Osteoblast (primary cell): ENCODE measurements around the gene PANK1. TPM values are rescaled to one million over a fixed set of nuclear protein-coding genes. Genes with fewer than 3 reads are reported as not detected.
A peak's percentile ranks its signal among the peaks of the same experiment; 100 is the strongest.

Experiments used
- DNase-seq: peaks from one replicate; pipeline ENCODE4 v3.0.0; 2011; ENCODE audit warnings: low spot score, mixed read lengths; ENCODE audit not compliant: insufficient read length; ENCODE audit errors: missing footprints
- H2AFZ ChIP-seq: 2 replicates; pipeline ENCODE4 v1.6.0; 2011; ENCODE audit warnings: mild to moderate bottlenecking, low read length
- H3K27ac ChIP-seq: 2 replicates; pipeline ENCODE4 v1.5.1; 2011; ENCODE audit warnings: mild to moderate bottlenecking, low read depth, low read length, moderate library complexity
- H3K27me3 ChIP-seq: 2 replicates; pipeline ENCODE4 v1.6.0; 2012; ENCODE audit warnings: mild to moderate bottlenecking, control low read depth, inconsistent platforms, low read length, moderate library complexity; ENCODE audit not compliant: insufficient read depth
- H3K36me3 ChIP-seq: 2 replicates; pipeline ENCODE4 v1.5.1; 2011; ENCODE audit warnings: mild to moderate bottlenecking, low read length, control low read depth, moderate library complexity; ENCODE audit not compliant: insufficient read depth
- H3K4me1 ChIP-seq: 2 replicates; pipeline ENCODE4 v1.5.1; 2011; ENCODE audit warnings: mild to moderate bottlenecking, low read length, control low read depth, moderate library complexity; ENCODE audit not compliant: insufficient read depth
- H3K4me2 ChIP-seq: 2 replicates; pipeline ENCODE4 v1.6.0; 2011; ENCODE audit warnings: mild to moderate bottlenecking, low read length; ENCODE audit not compliant: insufficient read depth
- H3K4me3 ChIP-seq: fragments of 200-600 bp; sonication (generic); 3 replicates; pipeline ENCODE4 v1.5.1; 2012; ENCODE audit warnings: mild to moderate bottlenecking, low read length, inconsistent platforms; ENCODE audit not compliant: insufficient read depth
- H3K79me2 ChIP-seq: 2 replicates; pipeline ENCODE4 v1.6.0; 2012; ENCODE audit warnings: mild to moderate bottlenecking, low read length, control low read depth, inconsistent platforms; ENCODE audit not compliant: insufficient read depth
- H3K9me3 ChIP-seq: 2 replicates; pipeline ENCODE4 v1.5.1; 2011; ENCODE audit warnings: low read depth, low read length, control low read depth
- H4K20me1 ChIP-seq: 2 replicates; pipeline ENCODE4 v1.6.0; 2012; ENCODE audit warnings: mild to moderate bottlenecking, low read length, control low read depth; ENCODE audit not compliant: insufficient read depth
- small RNA-seq: library from RNA; depleted of rRNA; stranded (forward); fragments of <200 nt; gene quantifications from one replicate; pipeline ENCODE3, GENCODE V24; 2012
- total RNA-seq: library from RNA; depleted of rRNA; stranded (reverse); fragments of >200 nt; gene quantifications from 2 replicates; pipeline ENCODE4 v1.2.3, GENCODE V29; 2012
- TF ChIP-seq, protein P1 (sequence below): IDR thresholded peaks from 2 replicates; pipeline ENCODE4 v1.5.1; 2011; ENCODE audit warnings: mild to moderate bottlenecking, low read depth, low read length, moderate library complexity; ENCODE audit errors: extremely low read depth

Gene PANK1
- total RNA-seq, 1 donor, result 5.8 TPM

DNA sequence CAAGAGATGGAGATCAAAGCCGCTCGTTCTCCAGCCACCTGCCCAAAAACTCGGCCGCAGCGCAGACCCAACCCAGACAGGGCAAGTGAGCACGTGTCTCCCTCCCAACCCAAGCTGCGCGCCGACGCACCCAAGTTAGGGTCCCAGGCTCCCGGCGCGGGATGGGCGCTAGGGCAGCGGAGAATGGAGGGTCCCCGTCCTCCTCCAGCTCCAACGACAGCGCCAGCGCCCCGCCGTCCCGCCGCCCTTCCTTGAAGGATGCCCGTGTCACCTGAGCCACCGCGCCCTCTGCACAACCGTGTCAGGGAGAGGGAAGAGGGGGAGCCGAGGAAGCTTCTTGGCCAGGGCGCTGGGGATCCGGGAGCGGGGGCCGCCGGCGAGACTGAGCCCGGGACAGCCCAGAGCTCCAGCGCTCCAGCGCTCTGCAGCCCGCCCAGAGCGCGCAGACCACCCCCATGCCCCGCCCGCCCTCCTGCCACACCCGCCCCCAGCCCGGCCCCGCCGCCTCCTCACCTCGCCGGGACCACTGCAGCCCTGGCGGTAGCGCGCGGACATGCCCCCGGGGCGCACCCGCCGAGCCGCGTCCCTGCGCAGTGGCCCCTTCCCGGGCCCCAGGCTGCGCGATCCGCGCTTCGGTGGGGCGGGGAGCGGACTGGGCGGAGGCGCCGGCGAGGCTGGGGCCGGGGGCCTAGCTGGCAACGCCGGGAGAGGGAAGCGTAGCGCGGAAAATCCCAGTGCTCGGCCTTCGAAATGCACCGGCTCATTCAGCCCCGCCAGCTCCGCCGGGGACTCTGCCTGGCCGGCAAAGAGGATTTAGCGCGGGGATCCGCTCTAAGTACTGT lies 109.7 kb downstream of the PANK1 start, which contains the start of gene SLC16A12:
Gene SLC16A12, minus strand, starts transcription at position 424 of the 842 bp plus-strand sequence. CDS start 73,016 bp downstream, outside the sequence.
- H3K36me3 ChIP-seq, result no peaks in the 10 kb centered on the region
- peak; percentile 87 for DNase-seq
- no peak within 1 kb of the TSS for H3K27ac ChIP-seq
- H3K9me3 ChIP-seq, result no peaks in the 10 kb centered on the region
- peak within 1 kb of the TSS; percentile 66 for H3K4me2 ChIP-seq
- TF ChIP-seq, protein P1, sequence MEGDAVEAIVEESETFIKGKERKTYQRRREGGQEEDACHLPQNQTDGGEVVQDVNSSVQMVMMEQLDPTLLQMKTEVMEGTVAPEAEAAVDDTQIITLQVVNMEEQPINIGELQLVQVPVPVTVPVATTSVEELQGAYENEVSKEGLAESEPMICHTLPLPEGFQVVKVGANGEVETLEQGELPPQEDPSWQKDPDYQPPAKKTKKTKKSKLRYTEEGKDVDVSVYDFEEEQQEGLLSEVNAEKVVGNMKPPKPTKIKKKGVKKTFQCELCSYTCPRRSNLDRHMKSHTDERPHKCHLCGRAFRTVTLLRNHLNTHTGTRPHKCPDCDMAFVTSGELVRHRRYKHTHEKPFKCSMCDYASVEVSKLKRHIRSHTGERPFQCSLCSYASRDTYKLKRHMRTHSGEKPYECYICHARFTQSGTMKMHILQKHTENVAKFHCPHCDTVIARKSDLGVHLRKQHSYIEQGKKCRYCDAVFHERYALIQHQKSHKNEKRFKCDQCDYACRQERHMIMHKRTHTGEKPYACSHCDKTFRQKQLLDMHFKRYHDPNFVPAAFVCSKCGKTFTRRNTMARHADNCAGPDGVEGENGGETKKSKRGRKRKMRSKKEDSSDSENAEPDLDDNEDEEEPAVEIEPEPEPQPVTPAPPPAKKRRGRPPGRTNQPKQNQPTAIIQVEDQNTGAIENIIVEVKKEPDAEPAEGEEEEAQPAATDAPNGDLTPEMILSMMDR, result no peak
- H3K27me3 ChIP-seq, result peaks cover 42% of the 10 kb centered on the region
- peak within 1 kb of the TSS; percentile 62 for H3K4me3 ChIP-seq
- no peaks in the 10 kb centered on the region for H3K79me2 ChIP-seq
- peaks cover 10% of the 10 kb centered on the region for H3K4me1 ChIP-seq
- no peaks in the 10 kb centered on the region for H4K20me1 ChIP-seq
- H2AFZ ChIP-seq, result peak within 1 kb of the TSS; percentile 60

DNA sequence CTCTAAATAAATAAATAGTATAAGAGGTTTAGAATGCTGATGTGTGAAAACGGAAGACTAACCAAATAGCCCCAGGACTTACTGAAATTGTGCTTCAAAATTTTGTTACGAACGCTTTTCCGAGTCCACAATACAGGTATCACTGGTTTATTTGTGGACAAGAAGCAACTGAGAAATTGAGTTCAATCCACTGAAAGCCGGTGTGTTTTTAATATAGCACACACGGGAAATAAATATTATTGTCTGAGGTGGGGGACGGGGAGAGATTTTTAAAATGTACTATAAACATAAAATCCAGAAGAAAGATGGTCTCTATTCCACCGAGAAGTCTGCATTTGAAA lies 110.2 kb downstream of the PANK1 start:
- H3K9me3 ChIP-seq, result no peaks in the 10 kb centered on the region
- H3K27ac ChIP-seq, result no peak overlapping the region
- H3K79me2 ChIP-seq, result no peaks in the 10 kb centered on the region
- H3K27me3 ChIP-seq, result peaks cover 42% of the 10 kb centered on the region
- H2AFZ ChIP-seq, result peak overlapping the region; percentile 60
- peaks cover 7% of the 10 kb centered on the region for H3K4me1 ChIP-seq
- peak overlapping the region; percentile 66 for H3K4me2 ChIP-seq
- H4K20me1 ChIP-seq, result no peaks in the 10 kb centered on the region
- H3K4me3 ChIP-seq, result peak overlapping the region; percentile 62
- DNase-seq, result no peak
- H3K36me3 ChIP-seq, result no peaks in the 10 kb centered on the region
- TF ChIP-seq, protein P1, result no peak

Small RNA genes within 50 kb of the gene (small RNA-seq; reads per million reads assigned to genes)
- gene MIR107, result 408 reads per million, percentile 98 among the genes with 10 or more reads in this experiment

Other genes starting within 250 kb of the PANK1 start
- gene IFIT5, start 230.7 kb downstream of the PANK1 start, total RNA-seq, result 30.4 and 39.1 TPM in 2 replicates
- gene SLC16A12, start 109.6 kb downstream of the PANK1 start, total RNA-seq, result under 0.01 TPM in 2 replicates
- gene KIF20B, start 56.3 kb upstream of the PANK1 start, total RNA-seq, result 4.7 and 5.6 TPM in 2 replicates